Hepatocyte (in vitro differentiated cells): ENCODE data around the gene DPPA2.

Experiments
- CTCF ChIP-seq: fragments of 200-600 bp; sonication (generic); IDR thresholded peaks from 2 replicates; pipeline ENCODE4 v1.5.1; 2016; ENCODE audit warnings: antibody characterized with exemption, mild to moderate bottlenecking; ENCODE audit not compliant: poor library complexity
- EZH2 ChIP-seq: fragments of 200-600 bp; sonication (generic); IDR thresholded peaks from 2 replicates; pipeline ENCODE4 v1.6.1; 2016; ENCODE audit warnings: antibody characterized with exemption, mild to moderate bottlenecking, borderline replicate concordance

- no peak for TF ChIP-seq CTCF
- no peak for TF ChIP-seq EZH2
Measured at GRCh38 chr3:109325109-109325508, 8.8 kb upstream of the DPPA2 start.
